Spinal cord (tissue), 10 donors: ENCODE data around the gene MRPL40. TPM values are rescaled to one million over a fixed set of nuclear protein-coding genes. Genes with fewer than 3 reads are reported as not detected.

Experiments
- DNase-seq, 6 donors: peaks; one replicate each; pipeline versions ENCODE4 v3.0.0 to v3.0.0-alpha.2; 2013 to 2015; ENCODE audit warnings: low spot score in 6 of 6, low read depth in 4 of 6
- H3K27ac ChIP-seq: one replicate; pipeline ENCODE4 v1.5.1; 2013; ENCODE audit warnings: low read depth, low read length, control low read depth
- H3K27me3 ChIP-seq: one replicate; pipeline ENCODE4 v1.6.1; 2013; ENCODE audit warnings: low read length; ENCODE audit not compliant: control insufficient read depth, insufficient read depth
- H3K36me3 ChIP-seq: one replicate; pipeline ENCODE4 v1.6.1; 2013; ENCODE audit warnings: low read length; ENCODE audit not compliant: control insufficient read depth, insufficient read depth
- H3K4me1 ChIP-seq: one replicate; pipeline ENCODE4 v1.6.1; 2013; ENCODE audit warnings: low read length; ENCODE audit not compliant: control insufficient read depth, insufficient read depth
- H3K4me3 ChIP-seq: one replicate; pipeline ENCODE4 v1.5.1; 2013; ENCODE audit warnings: low read depth, low read length, control low read depth
- H3K9me3 ChIP-seq: one replicate; pipeline ENCODE4 v1.6.1; 2013; ENCODE audit warnings: low read length; ENCODE audit not compliant: control insufficient read depth, insufficient read depth
- WGBS: methylation state at CpG from one replicate; pipeline ENCODE4 v1.1.5; 2013; ENCODE audit warnings: missing lambda C conversion rate; ENCODE audit not compliant: insufficient coverage; 5-methylcytosine and 5-hydroxymethylcytosine counted together
- long read RNA-seq, 4 donors: transcript quantifications; one replicate each; lab custom pipeline, GENCODE V29; 2026
- polyA plus RNA-seq, 2 donors: library from polyadenylated mRNA; unstranded; fragments of 120-200 nt; gene quantifications; one replicate each; pipeline ENCODE4 v1.2.1, GENCODE V29; 2013; ENCODE audit not compliant: insufficient read length in 2 of 2
- total RNA-seq, 2 donors: library from RNA; depleted of rRNA in 1 of 2; stranded (reverse); fragments of 120-200 nt in 1 of 2; fragments of >200 nt in 1 of 2; gene quantifications; one replicate each; pipeline versions ENCODE4 v1.2.3 to v1.2.4, GENCODE V29; 2013 to 2014
- donor health status: healthy.

The MRPL40 gene
- total RNA-seq (10 to 100 TPM; 20.2 to 53.8 TPM), polyA plus RNA-seq (10 to 100 TPM; 33.2 to 40.5 TPM)
- long read RNA-seq, donor 1, transcript MRPL40-201 (4 exons, 1,387 nt) = major isoform, 50 of 51 reads
- long read RNA-seq, donor 1, partial matches to known transcripts = 0 of 51 reads
- long read RNA-seq, donor 1, other reads (novel, unspliced or antisense) = 0 of 51 reads
- long read RNA-seq, donor 2, transcript MRPL40-201 (4 exons, 1,387 nt) = major isoform, 11 of 13 reads
- long read RNA-seq, donor 2, partial matches to known transcripts = 0 of 13 reads
- long read RNA-seq, donor 2, other reads (novel, unspliced or antisense) = 0 of 13 reads
- long read RNA-seq, donor 3, transcript MRPL40-201 (4 exons, 1,387 nt) = major isoform, 19 of 21 reads
- long read RNA-seq, donor 3, partial matches to known transcripts = 0 of 21 reads
- long read RNA-seq, donor 3, other reads (novel, unspliced or antisense) = 0 of 21 reads
- long read RNA-seq, donor 4, transcript MRPL40-201 (4 exons, 1,387 nt) = major isoform, 58 of 60 reads
- long read RNA-seq, donor 4, partial matches to known transcripts = 0 of 60 reads
- long read RNA-seq, donor 4, other reads (novel, unspliced or antisense) = 0 of 60 reads

GRCh38 chr22:19432133-19432851 lies at the start of gene MRPL40:
TSS of gene MRPL40 (plus strand) at chr22:19432545. CDS start at chr22:19432555, 10 bp downstream.
- DNase-seq = peak; percentile 76 to 97 (median 84)
- H3K36me3 ChIP-seq = peaks cover 16% of the 10 kb centered on the region
- H3K4me3 ChIP-seq = peak within 1 kb of the TSS; percentile 83
- H3K9me3 ChIP-seq = no peaks in the 10 kb centered on the region
- WGBS = under 1% methylated on average over 74 of the region's 74 CpGs
- H3K27ac ChIP-seq = peak within 1 kb of the TSS; percentile 92
- H3K4me1 ChIP-seq = peaks cover 23% of the 10 kb centered on the region
- no peaks in the 10 kb centered on the region for H3K27me3 ChIP-seq

- 92% methylated on average over 9 of the region's 9 CpGs for WGBS
- Histone ChIP-seq H3K27me3 (no peaks in the 10 kb centered on the region), H3K4me3 (no peak overlapping the region), H3K27ac (no peak overlapping the region), H3K9me3 (no peaks in the 10 kb centered on the region), H3K4me1 (no peaks in the 10 kb centered on the region), H3K36me3 (peaks cover 54% of the 10 kb centered on the region)
- no peak for DNase-seq
Measured at GRCh38 chr22:19383292-19383691, 49.1 kb upstream of the MRPL40 start.

GRCh38 chr22:19385221-19385906 lies 47.0 kb upstream of the MRPL40 start:
- no peak overlapping the region for H3K27ac ChIP-seq
- no peak overlapping the region for H3K4me3 ChIP-seq
- WGBS = 93% methylated on average over 12 of the region's 14 CpGs
- no peak for DNase-seq
- no peaks in the 10 kb centered on the region for H3K4me1 ChIP-seq
- peaks cover 64% of the 10 kb centered on the region for H3K36me3 ChIP-seq
- no peaks in the 10 kb centered on the region for H3K27me3 ChIP-seq
- no peaks in the 10 kb centered on the region for H3K9me3 ChIP-seq

GRCh38 chr22:19386248-19386647 lies 46.1 kb upstream of the MRPL40 start:
- WGBS = 100% methylated on average over 2 of the region's 2 CpGs

GRCh38 chr22:19387038-19387437 lies 45.3 kb upstream of the MRPL40 start:
- H3K36me3 ChIP-seq = peaks cover 74% of the 10 kb centered on the region
- H3K27ac ChIP-seq = no peak overlapping the region
- no CpG with 5 or more reads among the region's 2 CpGs for whole genome bisulfite sequencing
- DNase-seq = no peak
- no peaks in the 10 kb centered on the region for H3K4me1 ChIP-seq
- no peaks in the 10 kb centered on the region for H3K27me3 ChIP-seq
- no peaks in the 10 kb centered on the region for H3K9me3 ChIP-seq
- H3K4me3 ChIP-seq = no peak overlapping the region

More at GRCh38 chr22:19386248-19386647, 46.1 kb upstream of the MRPL40 start:
- H3K27me3 ChIP-seq = no peaks in the 10 kb centered on the region
- H3K4me1 ChIP-seq = no peaks in the 10 kb centered on the region
- H3K27ac ChIP-seq = no peak overlapping the region
- peaks cover 66% of the 10 kb centered on the region for H3K36me3 ChIP-seq
- no peaks in the 10 kb centered on the region for H3K9me3 ChIP-seq
- DNase-seq = no peak
- H3K4me3 ChIP-seq = no peak overlapping the region

GRCh38 chr22:19387575-19387974 lies 44.8 kb upstream of the MRPL40 start:
- no peaks in the 10 kb centered on the region for H3K9me3 ChIP-seq
- DNase-seq = no peak
- H3K27ac ChIP-seq = no peak overlapping the region
- no peak overlapping the region for H3K4me3 ChIP-seq
- H3K4me1 ChIP-seq = no peaks in the 10 kb centered on the region
- peaks cover 79% of the 10 kb centered on the region for H3K36me3 ChIP-seq
- 97% methylated on average over 6 of the region's 7 CpGs for WGBS
- no peaks in the 10 kb centered on the region for H3K27me3 ChIP-seq

- peaks cover 83% of the 10 kb centered on the region for H3K36me3 ChIP-seq
- H3K27ac ChIP-seq = no peak overlapping the region
- no peaks in the 10 kb centered on the region for H3K4me1 ChIP-seq
- H3K27me3 ChIP-seq = no peaks in the 10 kb centered on the region
- H3K9me3 ChIP-seq = no peaks in the 10 kb centered on the region
- no peak for DNase-seq
- H3K4me3 ChIP-seq = no peak overlapping the region
- 92% methylated on average over 5 of the region's 5 CpGs for WGBS
Measured at GRCh38 chr22:19393704-19394103, 38.6 kb upstream of the MRPL40 start.

GRCh38 chr22:19394274-19395050 lies 37.9 kb upstream of the MRPL40 start:
- WGBS = 98% methylated on average over 7 of the region's 8 CpGs
- no peak for DNase-seq
- no peaks in the 10 kb centered on the region for H3K27me3 ChIP-seq
- H3K4me1 ChIP-seq = no peaks in the 10 kb centered on the region
- H3K36me3 ChIP-seq = peaks cover 82% of the 10 kb centered on the region
- no peak overlapping the region for H3K27ac ChIP-seq
- H3K9me3 ChIP-seq = no peaks in the 10 kb centered on the region
- H3K4me3 ChIP-seq = no peak overlapping the region

- no peak overlapping the region for H3K27ac ChIP-seq
- no peaks in the 10 kb centered on the region for H3K4me1 ChIP-seq
- 100% methylated on average over 3 of the region's 4 CpGs for WGBS
- no peak for DNase-seq
- no peaks in the 10 kb centered on the region for H3K9me3 ChIP-seq
- H3K27me3 ChIP-seq = no peaks in the 10 kb centered on the region
- H3K36me3 ChIP-seq = peaks cover 75% of the 10 kb centered on the region
- H3K4me3 ChIP-seq = no peak overlapping the region
Measured at GRCh38 chr22:19395276-19395675, 37.1 kb upstream of the MRPL40 start.
